ENCODE measurements around the gene TBC1D3.
"Not testable (repeated sequence)": the region's sequence is repeated elsewhere in the genome, so short reads cannot be mapped to it uniquely, and the experiment has no call there.

The TBC1D3 gene

GRCh38 chr17:38192455-38192854, at the start of gene TBC1D3:
Gene TBC1D3 (minus strand): TSS chr17:38192555. CDS start chr17:38191029, 1,526 bp downstream.
- not testable (repeated sequence) for DNase-seq (ENCODE audit: low spot score)

GRCh38 chr17:38232790-38233189, 40.4 kb upstream of the TBC1D3 start:
- not testable (repeated sequence) for DNase-seq (ENCODE audit: low spot score)

- DNase-seq (ENCODE audit: low spot score), result not testable (repeated sequence)
These were observed 33.6 kb upstream of the TBC1D3 start for GRCh38 chr17:38225844-38226495.

GRCh38 chr17:38220867-38221266, 28.5 kb upstream of the TBC1D3 start:
- not testable (repeated sequence) for DNase-seq (ENCODE audit: low spot score)

GRCh38 chr17:38200271-38200670, 7.9 kb upstream of the TBC1D3 start:
- not testable (repeated sequence) for DNase-seq (ENCODE audit: low spot score)

GRCh38 chr17:38134860-38135259, 57.5 kb downstream of the TBC1D3 start:
- not testable (repeated sequence) for DNase-seq (ENCODE audit: low spot score)

Data from germinal center (tissue), 1 donor.